ENCODE measurements around the gene ADORA2B.
"Not testable (repeated sequence)": the region's sequence is repeated elsewhere in the genome, so short reads cannot be mapped to it uniquely, and the experiment has no call there.

ADORA2B gene

GRCh38 chr17:15931394-15931793 lies 13.5 kb upstream of the ADORA2B start:
- H3K9me3 ChIP-seq (ENCODE audit: control insufficient read depth, insufficient read depth, low read length), result no peaks in the 10 kb centered on the region
- no peaks in the 10 kb centered on the region for H3K36me3 ChIP-seq (ENCODE audit: control insufficient read depth, low read length)
- H3K27ac ChIP-seq (ENCODE audit: low read depth, low read length), result no peak overlapping the region
- H3F3A ChIP-seq (ENCODE audit: control insufficient read depth, insufficient read depth), result no peaks in the 10 kb centered on the region
- H4K20me1 ChIP-seq (ENCODE audit: control insufficient read depth, insufficient read depth, low read depth, low read length), result no peaks in the 10 kb centered on the region
- H3K4me3 ChIP-seq (ENCODE audit: low read length), result no peak overlapping the region
- H3K9me2 ChIP-seq (replicated peaks; ENCODE audit: control insufficient read depth, low read length), result no peaks in the 10 kb centered on the region
- H3K79me2 ChIP-seq (ENCODE audit: control insufficient read depth, low read length), result no peaks in the 10 kb centered on the region
- H3K27me3 ChIP-seq (ENCODE audit: control insufficient read depth, low read length), result peaks cover 7% of the 10 kb centered on the region; the same call in 1 of the 2 replicates
- H3K4me2 ChIP-seq (ENCODE audit: low read length), result no peak overlapping the region
- TF ChIP-seq CTCF (IDR thresholded peaks at IDR 0.05; ENCODE audit: low read depth, low read length, poor library complexity, severe bottlenecking) (no peak), EZH2phosphoT487 (IDR thresholded peaks at IDR 0.05; ENCODE audit: borderline replicate concordance, low read length) (no peak)
- no peaks in the 10 kb centered on the region for H3K4me1 ChIP-seq (ENCODE audit: control insufficient read depth, low read length)

- Histone ChIP-seq H3K36me3 (ENCODE audit: control insufficient read depth, low read length) (no peaks in the 10 kb centered on the region), H3K27me3 (ENCODE audit: control insufficient read depth, low read length) (0 out of 2 replicates have a peak, but pooled peaks cover 3% of the 10 kb centered on the region), H3K4me3 (ENCODE audit: low read length) (no peak overlapping the region), H3F3A (ENCODE audit: control insufficient read depth, insufficient read depth) (no peaks in the 10 kb centered on the region), H3K4me1 (ENCODE audit: control insufficient read depth, low read length) (no peaks in the 10 kb centered on the region), H3K4me2 (ENCODE audit: low read length) (no peak overlapping the region), H3K9me2 (replicated peaks; ENCODE audit: control insufficient read depth, low read length) (no peaks in the 10 kb centered on the region), H4K20me1 (ENCODE audit: control insufficient read depth, insufficient read depth, low read depth, low read length) (no peaks in the 10 kb centered on the region), H3K27ac (ENCODE audit: low read depth, low read length) (no peak overlapping the region), H3K79me2 (ENCODE audit: control insufficient read depth, low read length) (no peaks in the 10 kb centered on the region), H3K9me3 (ENCODE audit: control insufficient read depth, insufficient read depth, low read length) (no peaks in the 10 kb centered on the region)
- TF ChIP-seq EZH2phosphoT487 (IDR thresholded peaks at IDR 0.05; ENCODE audit: borderline replicate concordance, low read length), result no peak
- no peak for TF ChIP-seq CTCF (IDR thresholded peaks at IDR 0.05; ENCODE audit: low read depth, low read length, poor library complexity, severe bottlenecking)
These were observed 10.1 kb upstream of the ADORA2B start for GRCh38 chr17:15934866-15935265.

- Histone ChIP-seq H3K27me3 (ENCODE audit: control insufficient read depth, low read length) (0 out of 2 replicates have a peak, but pooled peaks cover 3% of the 10 kb centered on the region), H4K20me1 (ENCODE audit: control insufficient read depth, insufficient read depth, low read depth, low read length) (no peaks in the 10 kb centered on the region), H3K27ac (ENCODE audit: low read depth, low read length) (no peak overlapping the region), H3K4me1 (ENCODE audit: control insufficient read depth, low read length) (no peaks in the 10 kb centered on the region), H3K9me2 (replicated peaks; ENCODE audit: control insufficient read depth, low read length) (no peaks in the 10 kb centered on the region), H3K4me3 (ENCODE audit: low read length) (no peak overlapping the region), H3K79me2 (ENCODE audit: control insufficient read depth, low read length) (no peaks in the 10 kb centered on the region), H3K4me2 (ENCODE audit: low read length) (no peak overlapping the region), H3F3A (ENCODE audit: control insufficient read depth, insufficient read depth) (no peaks in the 10 kb centered on the region), H3K36me3 (ENCODE audit: control insufficient read depth, low read length) (no peaks in the 10 kb centered on the region), H3K9me3 (ENCODE audit: control insufficient read depth, insufficient read depth, low read length) (no peaks in the 10 kb centered on the region)
- TF ChIP-seq CTCF (IDR thresholded peaks at IDR 0.05; ENCODE audit: low read depth, low read length, poor library complexity, severe bottlenecking) (no peak), EZH2phosphoT487 (IDR thresholded peaks at IDR 0.05; ENCODE audit: borderline replicate concordance, low read length) (no peak)
These were observed 9.0 kb upstream of the ADORA2B start for GRCh38 chr17:15935891-15936290.

- H3K4me1 ChIP-seq (ENCODE audit: control insufficient read depth, low read length); H4K20me1 ChIP-seq (ENCODE audit: control insufficient read depth, insufficient read depth, low read depth, low read length); H3K79me2 ChIP-seq (ENCODE audit: control insufficient read depth, low read length); H3K4me3 ChIP-seq (ENCODE audit: low read length); H3F3A ChIP-seq (ENCODE audit: control insufficient read depth, insufficient read depth); H3K27me3 ChIP-seq (ENCODE audit: control insufficient read depth, low read length); H3K9me3 ChIP-seq (ENCODE audit: control insufficient read depth, insufficient read depth, low read length); H3K9me2 ChIP-seq (replicated peaks; ENCODE audit: control insufficient read depth, low read length); H3K4me2 ChIP-seq (ENCODE audit: low read length); H3K27ac ChIP-seq (ENCODE audit: low read depth, low read length); H3K36me3 ChIP-seq (ENCODE audit: control insufficient read depth, low read length): not testable (repeated sequence)
These were observed 8.4 kb upstream of the ADORA2B start for GRCh38 chr17:15936481-15936880.
